ENCODE data around the gene SMARCD3.

The SMARCD3 gene

DNA sequence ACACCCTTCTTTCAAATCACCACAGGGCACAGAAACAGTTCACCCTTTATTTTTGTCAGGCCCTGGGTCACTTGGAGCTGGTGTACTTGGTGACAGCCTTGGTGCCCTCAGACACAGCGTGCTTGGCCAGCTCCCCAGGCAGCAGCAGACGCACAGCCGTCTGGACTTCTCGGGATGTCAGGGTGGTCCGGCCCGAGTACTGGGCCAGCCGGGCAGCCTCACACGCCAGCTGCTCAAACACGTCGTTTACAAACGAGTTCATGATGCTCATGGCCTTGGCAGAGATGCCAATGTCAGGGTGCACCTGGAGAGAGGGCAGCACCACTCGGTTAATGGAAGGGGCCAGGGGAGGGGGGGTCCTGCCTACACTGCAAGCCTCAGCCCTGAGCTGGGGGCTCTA, 40.7 kb downstream of the SMARCD3 start:
- DNase-seq, result no peak

DNA sequence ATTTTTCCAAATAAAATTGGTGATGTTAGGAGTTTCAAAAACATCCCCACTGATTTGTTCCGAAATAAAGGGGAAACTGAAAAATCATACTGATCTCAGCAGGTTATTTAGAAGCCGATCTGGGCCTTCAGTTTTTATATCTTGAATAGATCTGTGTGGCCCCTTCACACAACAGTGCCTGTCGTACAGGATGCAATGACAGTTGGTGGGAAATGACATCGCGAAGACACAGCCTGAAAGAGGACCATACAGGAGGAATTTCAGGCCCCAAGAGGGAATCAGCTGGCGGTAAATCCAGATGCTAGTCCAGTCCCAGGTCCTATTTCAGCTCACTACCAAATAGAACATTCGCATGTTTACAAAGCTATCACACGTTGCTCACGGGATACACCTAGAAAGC, 41.2 kb downstream of the SMARCD3 start:
- no peak for DNase-seq

DNA sequence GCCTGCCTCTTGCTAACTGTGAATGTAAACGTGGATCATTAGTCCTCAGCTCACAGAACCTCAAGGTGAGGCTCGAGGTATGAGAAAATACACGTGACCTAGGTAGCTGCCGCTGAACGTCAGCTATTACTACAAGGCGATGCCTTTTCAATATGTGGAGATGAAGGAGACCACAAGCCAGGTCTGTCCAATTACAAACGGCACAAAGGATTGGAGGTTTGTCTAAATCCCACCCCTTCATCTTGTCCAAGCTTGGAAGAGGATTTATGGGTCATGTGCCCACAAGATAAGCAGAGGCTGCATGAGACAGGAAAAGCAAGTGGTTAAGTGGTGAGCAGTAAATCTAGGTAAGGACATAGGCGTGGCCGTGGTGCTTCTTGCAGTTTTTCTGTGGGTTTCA, 41.6 kb downstream of the SMARCD3 start:
- DNase-seq, result no peak

DNA sequence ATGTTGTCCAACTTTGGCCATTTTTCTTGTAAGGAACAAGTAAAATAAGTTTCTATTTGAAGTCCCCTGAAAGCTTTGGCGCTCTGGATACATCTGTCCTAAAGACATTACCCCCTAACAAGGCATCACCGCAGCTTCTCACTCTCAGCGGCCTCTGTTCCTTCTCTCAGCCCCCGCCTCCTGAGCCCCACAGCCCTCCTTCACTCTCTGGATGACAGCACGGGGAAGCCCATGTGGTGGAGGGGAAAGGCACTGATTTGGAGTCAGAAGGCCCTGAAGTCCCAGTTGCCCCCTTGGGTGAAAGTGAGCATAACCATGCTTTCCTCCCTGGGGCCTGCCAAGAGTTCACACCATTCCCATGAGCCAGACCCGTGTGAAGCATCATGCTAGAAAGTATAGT, 42.8 kb downstream of the SMARCD3 start:
- DNase-seq, result no peak

DNA sequence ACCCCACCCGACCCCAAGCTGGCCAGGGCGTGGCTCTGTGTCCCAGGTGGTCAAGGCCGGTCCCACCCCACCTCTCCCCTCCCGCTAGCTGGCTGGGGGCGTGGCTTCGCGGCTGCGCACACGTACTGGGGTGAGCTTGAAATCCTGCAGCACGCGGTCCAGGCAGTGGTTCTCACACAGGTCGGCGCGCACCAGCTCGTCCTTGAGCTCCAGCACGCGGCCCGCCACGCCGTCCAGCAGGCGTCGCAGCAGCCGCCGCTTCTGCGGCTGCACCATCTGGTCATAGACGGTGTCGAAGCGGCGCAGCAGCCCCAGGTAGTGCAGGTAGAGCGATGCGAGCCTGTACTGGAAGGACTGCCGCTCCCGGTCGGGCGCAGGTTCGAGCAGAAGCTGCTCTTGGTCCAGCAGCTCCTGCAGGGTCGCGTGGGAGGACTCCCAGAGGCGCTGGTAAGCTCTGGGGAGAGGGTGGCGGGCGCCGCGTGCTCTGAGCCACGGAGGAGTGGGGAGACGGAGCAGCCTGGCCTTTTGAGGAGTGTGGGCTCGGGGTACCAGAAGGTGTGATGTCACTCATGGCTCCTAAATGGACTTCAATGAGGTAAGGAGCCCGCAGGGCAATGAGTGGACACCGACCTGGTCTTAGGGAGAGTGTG, 44.0 kb downstream of the SMARCD3 start:
- no peak for DNase-seq

DNA sequence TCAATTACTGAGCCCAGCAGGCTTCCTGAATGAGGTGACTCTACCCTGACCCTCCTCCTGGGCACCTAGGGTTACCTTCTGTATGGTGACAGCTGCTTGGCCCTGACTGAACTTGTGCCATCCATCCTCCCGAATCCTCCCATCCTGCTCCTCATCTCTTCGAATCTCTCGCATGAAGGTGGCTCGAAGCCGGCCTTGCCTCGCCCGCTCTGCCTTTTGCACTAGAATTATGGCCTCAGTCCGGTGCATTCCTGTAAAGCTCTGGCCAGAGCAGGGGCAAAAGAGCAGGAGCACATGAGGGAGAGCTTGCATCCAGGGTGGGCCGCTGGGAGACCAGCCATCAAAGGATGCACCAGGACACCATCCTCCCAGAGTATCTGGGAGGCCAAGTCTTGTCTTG, 45.7 kb downstream of the SMARCD3 start:
- no peak for DNase-seq

DNA sequence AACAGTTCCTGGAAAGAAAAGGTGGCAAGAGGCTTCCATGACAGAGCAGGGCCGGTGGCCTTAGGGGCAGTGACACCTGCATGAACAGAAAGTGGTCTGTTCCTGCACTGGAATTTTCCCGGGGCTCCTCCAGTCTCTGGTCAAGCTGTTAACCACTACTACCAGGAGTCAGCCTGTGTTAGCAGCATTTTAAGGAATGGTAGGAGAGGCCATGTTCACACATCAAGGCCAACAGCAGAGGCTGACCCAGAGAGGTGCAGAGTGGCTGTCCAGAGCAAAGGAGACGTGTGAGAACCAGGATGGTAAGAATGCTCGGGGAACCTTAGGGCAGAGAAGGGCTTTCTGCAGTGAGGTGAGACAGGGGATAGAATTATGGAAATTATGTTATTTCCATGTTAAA, 46.7 kb downstream of the SMARCD3 start:
- no peak for DNase-seq

DNA sequence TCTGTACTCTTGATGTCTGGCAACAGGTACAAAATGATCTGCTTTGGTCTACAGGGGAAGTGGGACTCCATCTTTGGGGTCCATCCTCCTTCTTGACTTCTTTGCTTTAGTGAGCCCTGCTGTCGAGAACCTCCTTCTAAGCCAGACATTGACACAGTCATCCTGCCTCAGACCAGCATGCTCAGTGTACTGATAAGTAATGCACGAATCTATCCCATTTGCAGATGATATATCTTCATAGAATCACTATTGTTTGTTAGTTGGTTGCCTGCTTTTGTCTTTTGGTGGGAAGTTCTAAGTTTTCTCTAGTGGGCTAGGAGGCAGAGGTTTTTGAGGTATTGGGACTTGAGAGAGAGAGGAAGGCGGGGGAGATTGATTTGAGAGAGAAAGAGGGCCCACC, 47.1 kb downstream of the SMARCD3 start:
- DNase-seq, result no peak

GRCh38 chr7:151198945-151199848, 49.3 kb downstream of the SMARCD3 start:
- no peak for DNase-seq

DNA sequence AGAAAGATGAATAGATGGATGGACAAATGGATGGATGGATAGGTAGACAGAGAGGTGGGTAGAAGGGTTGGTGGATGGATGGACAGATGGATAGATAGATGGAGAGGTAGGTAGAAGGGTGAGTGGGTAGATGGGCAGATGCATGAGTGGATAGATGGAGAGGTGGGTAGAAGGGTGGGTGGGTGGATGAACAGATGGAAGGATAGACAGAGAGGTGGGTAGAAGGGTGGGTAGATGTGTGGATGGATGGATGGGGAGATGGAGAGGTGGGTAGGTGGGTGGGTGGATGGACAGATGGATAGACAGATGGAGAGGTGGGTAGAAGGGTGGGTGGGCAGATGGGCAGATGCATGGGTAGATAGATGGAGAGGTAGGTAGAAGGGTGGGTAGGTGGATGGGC, 50.6 kb downstream of the SMARCD3 start:
- no peak for DNase-seq

GRCh38 chr7:151195616-151196450, 52.7 kb downstream of the SMARCD3 start:
- no peak for DNase-seq

- DNase-seq, result no peak
Measured at GRCh38 chr7:151194188-151194587, 54.3 kb downstream of the SMARCD3 start.

GRCh38 chr7:151193203-151193978, 55.1 kb downstream of the SMARCD3 start:
- DNase-seq, result no peak

- DNase-seq, result no peak
Measured at GRCh38 chr7:151192002-151192539, 56.4 kb downstream of the SMARCD3 start.

GRCh38 chr7:151191544-151191943, 57.0 kb downstream of the SMARCD3 start:
- no peak for DNase-seq

- no peak for DNase-seq
Measured at GRCh38 chr7:151189038-151189437, 59.5 kb downstream of the SMARCD3 start.
